Calu3 (cell line): Measurements from ENCODE around the gene FAM50A. TPM values are rescaled to one million over a fixed set of nuclear protein-coding genes. Genes with fewer than 3 reads are reported as not detected.

Source experiments
- BruUV-seq: library from RNA; stranded (reverse); fragments of 400-500 nt; replicated peaks from 2 replicates; lab custom pipeline; 2021; lab: Mats Ljungman, UMichigan
- CTCF ChIA-PET: fragments of 300-600 bp; sonication (Branson Sonifier 250); formaldehyde crosslinking; loops from one replicate; lab custom pipeline; 2022; ENCODE audit warnings: antibody characterized with exemption; lab: Charles Lee
- DNase-seq: peaks from one replicate; pipeline ENCODE4 v3.0.0; 2022
- H3K27ac Mint-ChIP-seq: one replicate; pipeline ENCODE4 v1.8.0; 2022; ENCODE audit warnings: mixed read lengths; ENCODE audit not compliant: unreplicated experiment
- H3K27me3 Mint-ChIP-seq: one replicate; pipeline ENCODE4 v1.8.0; 2022; ENCODE audit warnings: mixed read lengths; ENCODE audit not compliant: unreplicated experiment
- H3K36me3 Mint-ChIP-seq: one replicate; pipeline ENCODE4 v1.8.0; 2022; ENCODE audit warnings: mild to moderate bottlenecking, moderate library complexity, mixed read lengths; ENCODE audit not compliant: insufficient read depth, unreplicated experiment
- H3K4me1 Mint-ChIP-seq: one replicate; pipeline ENCODE4 v1.8.0; 2022; ENCODE audit warnings: mild to moderate bottlenecking, low read depth, mixed read lengths; ENCODE audit not compliant: unreplicated experiment
- H3K4me3 Mint-ChIP-seq: one replicate; pipeline ENCODE4 v1.8.0; 2022; ENCODE audit warnings: mild to moderate bottlenecking, low read depth, moderate library complexity, mixed read lengths; ENCODE audit not compliant: unreplicated experiment
- H3K9me3 Mint-ChIP-seq: one replicate; pipeline ENCODE4 v1.8.0; 2022; ENCODE audit warnings: low read depth, mixed read lengths; ENCODE audit not compliant: unreplicated experiment
- intact Hi-C: fragments of 100-400 bp; cut with micrococcal nuclease; formaldehyde crosslinking; loops from one replicate; pipeline ENCODE4 v1.10.0; 2022; ENCODE audit not compliant: unreplicated experiment
- total RNA-seq: library from RNA; stranded (reverse); gene quantifications from 2 replicates; pipeline ENCODE4 v1.2.3, GENCODE V29; 2022
- TF ChIP-seq, protein P1 (sequence below): fragments of 200-600 bp; IDR thresholded peaks from one replicate; pipeline ENCODE4 v1.8.0; 2022; ENCODE audit warnings: antibody characterized with exemption; ENCODE audit not compliant: unreplicated experiment

FAM50A gene
- total RNA-seq, 1 experiment from 2014 or later: 88.9 TPM

DNA sequence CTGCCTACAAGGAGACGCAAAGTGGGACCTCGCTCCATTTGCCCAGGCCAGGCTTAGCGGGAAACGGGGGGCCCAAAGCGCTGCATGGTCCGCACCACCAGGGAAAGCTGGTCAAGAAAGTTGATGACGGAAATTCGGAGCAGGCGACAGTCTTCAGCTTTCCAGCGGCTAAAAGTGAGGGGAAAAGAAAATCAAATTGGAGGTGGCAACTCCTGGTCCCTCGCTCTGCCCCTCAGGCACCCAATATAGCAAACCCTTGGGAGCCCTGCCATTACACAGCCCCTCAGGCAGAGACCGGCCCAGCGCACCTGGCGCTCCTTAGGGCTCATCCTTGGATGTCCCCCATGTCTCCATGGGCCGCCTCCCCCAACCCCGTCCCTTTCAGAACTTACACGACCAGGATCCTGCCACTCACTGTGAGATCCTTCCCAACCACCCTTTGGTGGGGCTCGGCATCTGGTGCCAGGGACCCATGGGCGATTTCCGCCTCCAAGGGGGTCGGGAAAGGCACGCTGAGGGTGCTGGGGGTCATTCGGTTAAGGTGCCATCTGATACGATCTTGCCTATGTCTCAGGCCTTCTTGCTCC lies 34.0 kb downstream of the FAM50A start:
- Mint-ChIP-seq H3K4me1 (no peaks in the 10 kb centered on the region), H3K9me3 (no peaks in the 10 kb centered on the region), H3K4me3 (peak overlapping the region; percentile 74), H3K36me3 (peaks cover 44% of the 10 kb centered on the region), H3K27ac (no peak overlapping the region), H3K27me3 (no peaks in the 10 kb centered on the region)
- CTCF ChIA-PET: interaction anchor here (0.5 to 0.7 kb wide), 2 partner anchors 17 to 155 kb away, joined by 3 to 4 read pairs; no protein-coding TSS in a partner anchor
- BruUV-seq: TSS peak; percentile 91
- TF ChIP-seq, protein P1, sequence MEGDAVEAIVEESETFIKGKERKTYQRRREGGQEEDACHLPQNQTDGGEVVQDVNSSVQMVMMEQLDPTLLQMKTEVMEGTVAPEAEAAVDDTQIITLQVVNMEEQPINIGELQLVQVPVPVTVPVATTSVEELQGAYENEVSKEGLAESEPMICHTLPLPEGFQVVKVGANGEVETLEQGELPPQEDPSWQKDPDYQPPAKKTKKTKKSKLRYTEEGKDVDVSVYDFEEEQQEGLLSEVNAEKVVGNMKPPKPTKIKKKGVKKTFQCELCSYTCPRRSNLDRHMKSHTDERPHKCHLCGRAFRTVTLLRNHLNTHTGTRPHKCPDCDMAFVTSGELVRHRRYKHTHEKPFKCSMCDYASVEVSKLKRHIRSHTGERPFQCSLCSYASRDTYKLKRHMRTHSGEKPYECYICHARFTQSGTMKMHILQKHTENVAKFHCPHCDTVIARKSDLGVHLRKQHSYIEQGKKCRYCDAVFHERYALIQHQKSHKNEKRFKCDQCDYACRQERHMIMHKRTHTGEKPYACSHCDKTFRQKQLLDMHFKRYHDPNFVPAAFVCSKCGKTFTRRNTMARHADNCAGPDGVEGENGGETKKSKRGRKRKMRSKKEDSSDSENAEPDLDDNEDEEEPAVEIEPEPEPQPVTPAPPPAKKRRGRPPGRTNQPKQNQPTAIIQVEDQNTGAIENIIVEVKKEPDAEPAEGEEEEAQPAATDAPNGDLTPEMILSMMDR: no peak
- intact Hi-C loops: no loop called here
- no peak for DNase-seq

DNA sequence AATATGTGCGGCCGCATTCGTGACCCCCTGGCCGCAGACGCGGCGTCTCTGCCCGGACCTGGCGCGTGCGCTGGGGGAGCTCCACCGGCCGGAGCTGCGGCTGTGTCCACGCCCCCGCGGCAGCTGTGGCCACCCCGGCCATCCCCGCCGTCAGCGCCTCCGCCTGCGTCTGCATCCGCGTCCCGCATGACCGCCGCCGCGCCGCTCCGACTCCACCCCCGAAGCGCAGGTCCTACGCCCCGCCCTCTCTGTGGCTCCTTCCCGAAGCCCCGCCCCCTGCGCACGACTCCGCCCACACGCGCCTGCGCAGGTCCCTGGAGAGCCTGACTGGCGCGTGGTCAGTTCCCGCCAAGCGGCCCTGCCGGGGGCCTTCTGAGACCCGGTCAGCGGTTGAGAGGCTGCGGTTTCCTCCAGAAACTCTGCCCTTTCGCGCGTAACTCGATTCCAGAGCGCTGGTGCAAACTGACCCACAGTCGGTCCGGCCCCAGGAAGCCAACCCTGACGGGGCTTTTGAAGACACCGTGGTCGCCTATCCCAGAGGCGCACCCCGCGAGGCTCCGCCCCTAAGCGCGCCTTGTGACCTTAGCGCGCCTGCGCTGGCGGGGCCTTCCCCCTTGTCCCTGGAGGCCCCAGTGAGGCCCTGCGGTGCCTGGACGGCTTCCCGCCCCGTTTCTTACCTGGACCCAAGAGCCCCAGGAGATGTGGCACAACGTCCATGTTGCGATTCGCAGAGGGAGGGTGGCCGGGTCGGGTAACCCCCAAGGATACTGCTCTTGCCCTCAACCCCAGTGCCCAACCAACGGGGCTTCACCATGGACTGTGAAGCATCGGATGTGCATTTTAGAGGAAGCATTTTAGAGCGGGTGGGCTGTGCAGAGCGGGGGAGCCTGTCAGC lies 35.0 kb downstream of the FAM50A start, which contains the start of gene LAGE3:
TSS of gene LAGE3 (minus strand) at position 554 of the 895 bp plus-strand sequence. CDS start at position 188, 366 bp downstream.
- H3K36me3 Mint-ChIP-seq: peaks cover 51% of the 10 kb centered on the region
- TF ChIP-seq, protein P1: no peak
- CTCF ChIA-PET: no interaction called here
- H3K27ac Mint-ChIP-seq: peak within 1 kb of the TSS; percentile 66
- H3K9me3 Mint-ChIP-seq: no peaks in the 10 kb centered on the region
- H3K27me3 Mint-ChIP-seq: no peaks in the 10 kb centered on the region
- intact Hi-C loops: no loop called here
- DNase-seq: peak; percentile 98
- no TSS peak for BruUV-seq
- H3K4me1 Mint-ChIP-seq: no peaks in the 10 kb centered on the region
- H3K4me3 Mint-ChIP-seq: peak within 1 kb of the TSS; percentile 74

DNA sequence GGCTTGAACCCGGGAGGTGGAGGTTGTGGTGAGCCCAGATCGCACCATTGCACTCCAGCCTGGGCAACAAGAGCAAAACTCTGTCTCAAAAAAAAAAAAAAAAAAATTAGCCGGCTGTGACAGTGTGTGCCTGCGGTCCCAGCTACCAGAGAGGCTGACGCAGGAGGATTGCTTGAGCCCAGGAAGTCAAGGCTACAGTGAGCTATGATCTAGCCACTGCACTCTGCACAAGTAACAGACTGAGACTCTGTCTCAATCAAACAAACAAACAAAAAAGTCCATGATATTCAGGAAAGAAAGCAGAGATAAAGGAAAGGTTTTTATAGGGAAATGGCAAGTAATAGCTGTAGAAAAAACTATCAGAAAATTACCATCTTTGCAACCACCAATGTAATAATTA lies 37.3 kb downstream of the FAM50A start:
- intact Hi-C loops: no loop called here
- Mint-ChIP-seq H3K9me3 (no peaks in the 10 kb centered on the region), H3K36me3 (peaks cover 53% of the 10 kb centered on the region), H3K4me1 (no peaks in the 10 kb centered on the region), H3K27me3 (no peaks in the 10 kb centered on the region), H3K27ac (no peak overlapping the region), H3K4me3 (no peak overlapping the region)
- no peak for DNase-seq
- TF ChIP-seq, protein P1: no peak
- no TSS peak for BruUV-seq
- CTCF ChIA-PET: no interaction called here

DNA sequence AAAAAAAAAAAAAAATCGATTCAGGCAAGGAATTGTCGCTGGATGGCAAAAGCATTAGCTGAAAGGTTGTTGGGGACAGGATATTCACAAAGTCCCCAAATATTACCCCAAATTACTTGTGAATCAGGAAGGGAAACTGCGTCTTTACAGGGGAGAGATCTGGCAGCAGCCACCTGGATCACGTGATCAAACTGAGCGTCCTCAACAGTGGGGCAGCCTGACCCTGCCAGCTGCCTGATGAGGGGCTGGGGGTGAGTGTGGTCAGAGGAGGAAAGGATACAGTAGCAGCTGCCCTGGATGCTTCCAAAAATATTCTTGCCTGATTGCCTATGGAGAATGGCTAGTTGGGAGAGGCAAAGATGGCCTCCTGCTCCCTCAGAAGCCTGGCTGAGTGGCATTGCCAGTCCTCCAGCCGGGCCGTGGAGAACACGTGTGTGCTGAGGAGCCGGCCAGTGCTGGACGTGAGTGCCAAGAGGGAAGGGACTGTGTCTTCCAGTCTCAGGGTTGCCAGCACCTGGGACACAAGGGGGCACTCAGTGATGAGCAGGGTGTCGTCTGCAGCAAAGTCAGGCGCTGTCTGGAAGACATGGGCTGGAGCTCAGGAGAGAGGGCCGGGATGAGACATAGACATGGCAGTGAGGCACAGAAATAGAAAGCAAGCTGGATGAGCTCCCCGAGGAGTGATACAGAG lies 38.1 kb downstream of the FAM50A start:
- H3K9me3 Mint-ChIP-seq: no peaks in the 10 kb centered on the region
- H3K27me3 Mint-ChIP-seq: no peaks in the 10 kb centered on the region
- no TSS peak for BruUV-seq
- no peak for DNase-seq
- TF ChIP-seq, protein P1: no peak
- intact Hi-C loops: no loop called here
- H3K27ac Mint-ChIP-seq: no peak overlapping the region
- no peak overlapping the region for H3K4me3 Mint-ChIP-seq
- H3K36me3 Mint-ChIP-seq: peaks cover 53% of the 10 kb centered on the region
- CTCF ChIA-PET: no interaction called here
- no peaks in the 10 kb centered on the region for H3K4me1 Mint-ChIP-seq
